Measurements from ENCODE around the gene TUBB8.
A peak's percentile ranks its signal among the peaks of the same experiment; 100 is the strongest.

The TUBB8 gene

DNA sequence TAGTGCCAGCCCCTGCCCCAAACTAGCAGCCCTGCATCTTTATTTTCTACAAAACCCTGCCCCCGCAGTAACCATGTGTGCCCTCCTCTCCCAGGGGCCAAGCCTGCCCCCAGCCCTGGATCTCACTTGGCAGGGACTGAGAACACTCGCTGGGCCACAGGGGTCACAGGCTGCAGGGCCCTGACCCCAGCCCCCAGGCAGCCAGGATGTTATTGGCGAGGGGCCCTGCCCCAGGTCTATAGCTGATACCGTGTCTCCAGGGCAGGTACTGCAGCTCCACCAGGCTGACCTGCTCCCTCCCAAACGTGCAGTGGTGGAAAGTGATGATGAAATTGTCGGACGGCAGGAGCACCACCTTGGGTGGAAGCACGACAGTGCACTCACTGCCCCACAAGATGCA, 35.9 kb upstream of the TUBB8 start:
- no peak overlapping the region for H2BK5ac ChIP-seq (ENCODE audit: low read length)
- H2BK120ac ChIP-seq (ENCODE audit: low read depth, low read length), result no peak overlapping the region
- no peak overlapping the region for H3K9ac ChIP-seq (ENCODE audit: low read depth, low read length, poor library complexity)
- H3K23ac ChIP-seq (ENCODE audit: low read depth, low read length, poor library complexity), result peak overlapping the region; percentile 17
- no peak overlapping the region for H2BK15ac ChIP-seq (ENCODE audit: low read length)
- H3K36me3 ChIP-seq (replicated peaks in 1 of 2; ENCODE audit: control insufficient read depth in 2 of 2, insufficient read depth in 2 of 2, low read length in 2 of 2), result no peaks in the 10 kb centered on the region
- no peak for DNase-seq (ENCODE audit: low spot score)
- no peak overlapping the region for H3K27ac ChIP-seq (replicated peaks; ENCODE audit: low read length)
- H3K4me1 ChIP-seq (ENCODE audit: control insufficient read depth in 2 of 2, insufficient read depth in 1 of 2, low read depth in 1 of 2, low read length in 2 of 2), result no peaks in the 10 kb centered on the region
- peaks cover 0 to 5% of the 10 kb centered on the region in 2 donors for H3K9me3 ChIP-seq (replicated peaks in 1 of 2; ENCODE audit: control insufficient read depth in 2 of 2, insufficient read depth in 1 of 2, low read depth in 1 of 2, low read length in 2 of 2)
- peak overlapping the region; percentile 30 for H2BK12ac ChIP-seq (ENCODE audit: low read length)
- H4K8ac ChIP-seq (ENCODE audit: low read depth, low read length), result no peak overlapping the region
- H3K18ac ChIP-seq (ENCODE audit: low read length), result peak overlapping the region; percentile 8
- peak overlapping the region; percentile 94 for H3K14ac ChIP-seq (ENCODE audit: low read length)
- no peak overlapping the region for H3K4me3 ChIP-seq (ENCODE audit: low read length in 2 of 2)
- no peak overlapping the region for H3K4ac ChIP-seq (ENCODE audit: low read length)
- no peak overlapping the region for H3K4me2 ChIP-seq (ENCODE audit: insufficient read depth, low read length, poor library complexity, severe bottlenecking)
- H3K79me1 ChIP-seq (ENCODE audit: low read depth, low read length), result no peaks in the 10 kb centered on the region
- no peak overlapping the region for H2AK5ac ChIP-seq (ENCODE audit: low read depth, low read length)
- no peak overlapping the region for H2AFZ ChIP-seq (ENCODE audit: low read length)
- H4K91ac ChIP-seq (ENCODE audit: low read depth, low read length, poor library complexity), result no peak overlapping the region
- no CpG with 5 or more reads among the region's 8 CpGs for WGBS, 2 donors (ENCODE audit: extremely low coverage in 2 of 2, insufficient read length in 2 of 2, insufficient replicate concordance in 1 of 2)
- peaks cover 0 to 49% (median 0%) of the 10 kb centered on the region in 3 experiments for H3K27me3 ChIP-seq (ENCODE audit: control insufficient read depth in 3 of 3, insufficient read depth in 3 of 3, low read depth in 1 of 3, low read length in 3 of 3)

DNA sequence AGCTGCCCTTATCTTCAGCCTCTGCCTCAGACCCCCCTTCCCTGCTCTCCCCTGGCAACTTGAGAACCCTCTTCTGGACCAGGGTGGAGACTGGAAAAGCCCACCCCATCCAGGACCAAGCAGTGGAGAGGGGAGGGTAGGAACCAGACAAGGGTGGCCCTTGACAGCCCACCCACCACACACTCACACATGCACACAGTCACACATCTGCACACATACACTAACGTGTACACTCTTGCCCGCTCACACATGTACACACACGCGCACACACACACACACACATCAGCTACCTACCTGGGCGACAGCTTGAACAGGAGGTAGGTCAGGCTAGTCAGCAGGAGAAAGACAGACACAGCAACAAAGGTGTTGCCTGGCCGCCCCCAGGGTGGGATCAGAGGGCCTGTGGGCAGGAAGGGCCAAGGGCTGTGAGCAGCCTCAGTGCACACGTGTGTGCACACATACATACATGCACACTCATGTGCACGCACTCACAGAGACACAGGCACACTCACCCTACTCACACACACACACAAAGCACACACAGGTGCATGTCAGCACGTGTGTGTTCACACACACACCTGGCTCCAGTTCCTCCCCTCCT, 34.9 kb upstream of the TUBB8 start:
- Histone ChIP-seq H3K4me2 (ENCODE audit: insufficient read depth, low read length, poor library complexity, severe bottlenecking) (no peak overlapping the region), H2BK12ac (ENCODE audit: low read length) (peak overlapping the region; percentile 58), H3K27ac (replicated peaks; ENCODE audit: low read length) (no peak overlapping the region), H3K14ac (ENCODE audit: low read length) (peak overlapping the region; percentile 82), H3K18ac (ENCODE audit: low read length) (peak overlapping the region; percentile 57), H3K9ac (ENCODE audit: low read depth, low read length, poor library complexity) (peak overlapping the region; percentile 60), H3K9me3 (replicated peaks in 1 of 2; ENCODE audit: control insufficient read depth in 2 of 2, insufficient read depth in 1 of 2, low read depth in 1 of 2, low read length in 2 of 2) (peaks cover 0 to 5% of the 10 kb centered on the region in 2 donors), H2AFZ (ENCODE audit: low read length) (no peak overlapping the region), H2BK120ac (ENCODE audit: low read depth, low read length) (no peak overlapping the region), H4K91ac (ENCODE audit: low read depth, low read length, poor library complexity) (no peak overlapping the region), H4K8ac (ENCODE audit: low read depth, low read length) (no peak overlapping the region), H3K36me3 (replicated peaks in 1 of 2; ENCODE audit: control insufficient read depth in 2 of 2, insufficient read depth in 2 of 2, low read length in 2 of 2) (no peaks in the 10 kb centered on the region), H3K79me1 (ENCODE audit: low read depth, low read length) (no peaks in the 10 kb centered on the region), H3K27me3 (ENCODE audit: control insufficient read depth in 3 of 3, insufficient read depth in 3 of 3, low read depth in 1 of 3, low read length in 3 of 3) (peaks cover 0 to 48% (median 0%) of the 10 kb centered on the region in 3 experiments), H2BK15ac (ENCODE audit: low read length) (no peak overlapping the region), H3K4me3 (ENCODE audit: low read length in 2 of 2) (no peak overlapping the region), H3K23ac (ENCODE audit: low read depth, low read length, poor library complexity) (peak overlapping the region; percentile 8), H3K4ac (ENCODE audit: low read length) (no peak overlapping the region), H2BK5ac (ENCODE audit: low read length) (no peak overlapping the region), H3K4me1 (ENCODE audit: control insufficient read depth in 2 of 2, insufficient read depth in 1 of 2, low read depth in 1 of 2, low read length in 2 of 2) (no peaks in the 10 kb centered on the region), H2AK5ac (ENCODE audit: low read depth, low read length) (no peak overlapping the region)
- no peak for DNase-seq (ENCODE audit: low spot score)
- no CpG with 5 or more reads among the region's 9 CpGs for WGBS, 2 donors (ENCODE audit: extremely low coverage in 2 of 2, insufficient read length in 2 of 2, insufficient replicate concordance in 1 of 2)

DNA sequence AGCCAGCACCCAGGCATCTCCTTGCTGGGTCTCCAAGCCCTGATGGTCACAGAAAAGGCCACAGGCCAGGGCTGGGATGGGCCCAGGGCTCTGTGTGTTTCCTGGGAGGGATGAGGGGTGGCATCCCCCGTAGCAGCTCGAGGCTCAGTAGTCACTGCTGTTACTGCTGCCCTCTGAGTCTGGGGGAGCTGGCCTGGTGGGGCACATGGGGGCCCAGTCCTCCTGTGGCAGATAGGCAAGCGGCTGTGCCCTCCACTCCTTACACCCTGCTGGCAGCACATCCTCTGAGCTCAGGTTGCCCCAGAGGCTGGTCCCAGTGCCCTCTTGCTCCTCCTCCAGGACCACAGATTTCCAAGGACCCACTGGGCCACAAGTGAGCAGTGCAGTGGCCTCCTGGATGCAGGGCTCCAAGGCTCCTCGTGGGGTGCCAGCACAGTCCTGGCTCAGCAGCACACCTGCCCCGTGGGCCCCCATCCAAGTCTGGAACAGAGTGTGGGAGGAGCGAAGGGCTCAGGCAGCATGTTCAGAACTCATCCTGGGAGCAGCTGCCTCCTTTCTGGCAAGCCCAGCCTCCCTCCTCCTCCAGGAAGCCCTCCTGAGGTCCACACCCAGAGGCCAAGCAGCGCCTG, 31.5 kb upstream of the TUBB8 start:
- no peak overlapping the region for H3K23ac ChIP-seq (ENCODE audit: low read depth, low read length, poor library complexity)
- peak overlapping the region; percentile 71 for H3K14ac ChIP-seq (ENCODE audit: low read length)
- H3K4me2 ChIP-seq (ENCODE audit: insufficient read depth, low read length, poor library complexity, severe bottlenecking), result no peak overlapping the region
- H3K4me3 ChIP-seq (ENCODE audit: low read length in 2 of 2), result peak overlapping the region in 1 of 2 donors; percentile 3
- H3K27me3 ChIP-seq (ENCODE audit: control insufficient read depth in 3 of 3, insufficient read depth in 3 of 3, low read depth in 1 of 3, low read length in 3 of 3), result peaks cover 0 to 28% (median 5%) of the 10 kb centered on the region in 3 experiments
- no peak overlapping the region for H2BK120ac ChIP-seq (ENCODE audit: low read depth, low read length)
- no peak overlapping the region for H2BK5ac ChIP-seq (ENCODE audit: low read length)
- no peaks in the 10 kb centered on the region for H3K79me1 ChIP-seq (ENCODE audit: low read depth, low read length)
- H3K4ac ChIP-seq (ENCODE audit: low read length), result no peak overlapping the region
- peak overlapping the region; percentile 19 for H3K18ac ChIP-seq (ENCODE audit: low read length)
- H2BK15ac ChIP-seq (ENCODE audit: low read length), result no peak overlapping the region
- no CpG with 5 or more reads among the region's 7 CpGs for WGBS, 2 donors (ENCODE audit: extremely low coverage in 2 of 2, insufficient read length in 2 of 2, insufficient replicate concordance in 1 of 2)
- H3K27ac ChIP-seq (replicated peaks; ENCODE audit: low read length), result no peak overlapping the region
- no peak overlapping the region for H3K9ac ChIP-seq (ENCODE audit: low read depth, low read length, poor library complexity)
- H2AFZ ChIP-seq (ENCODE audit: low read length), result no peak overlapping the region
- no peak overlapping the region for H2BK12ac ChIP-seq (ENCODE audit: low read length)
- no peaks in the 10 kb centered on the region for H3K36me3 ChIP-seq (replicated peaks in 1 of 2; ENCODE audit: control insufficient read depth in 2 of 2, insufficient read depth in 2 of 2, low read length in 2 of 2)
- H4K8ac ChIP-seq (ENCODE audit: low read depth, low read length), result no peak overlapping the region
- no peak for DNase-seq (ENCODE audit: low spot score)
- no peaks in the 10 kb centered on the region for H3K4me1 ChIP-seq (ENCODE audit: control insufficient read depth in 2 of 2, insufficient read depth in 1 of 2, low read depth in 1 of 2, low read length in 2 of 2)
- peaks cover 0 to 4% of the 10 kb centered on the region in 2 donors for H3K9me3 ChIP-seq (replicated peaks in 1 of 2; ENCODE audit: control insufficient read depth in 2 of 2, insufficient read depth in 1 of 2, low read depth in 1 of 2, low read length in 2 of 2)
- H4K91ac ChIP-seq (ENCODE audit: low read depth, low read length, poor library complexity), result no peak overlapping the region
- peak overlapping the region; percentile 70 for H2AK5ac ChIP-seq (ENCODE audit: low read depth, low read length)

DNA sequence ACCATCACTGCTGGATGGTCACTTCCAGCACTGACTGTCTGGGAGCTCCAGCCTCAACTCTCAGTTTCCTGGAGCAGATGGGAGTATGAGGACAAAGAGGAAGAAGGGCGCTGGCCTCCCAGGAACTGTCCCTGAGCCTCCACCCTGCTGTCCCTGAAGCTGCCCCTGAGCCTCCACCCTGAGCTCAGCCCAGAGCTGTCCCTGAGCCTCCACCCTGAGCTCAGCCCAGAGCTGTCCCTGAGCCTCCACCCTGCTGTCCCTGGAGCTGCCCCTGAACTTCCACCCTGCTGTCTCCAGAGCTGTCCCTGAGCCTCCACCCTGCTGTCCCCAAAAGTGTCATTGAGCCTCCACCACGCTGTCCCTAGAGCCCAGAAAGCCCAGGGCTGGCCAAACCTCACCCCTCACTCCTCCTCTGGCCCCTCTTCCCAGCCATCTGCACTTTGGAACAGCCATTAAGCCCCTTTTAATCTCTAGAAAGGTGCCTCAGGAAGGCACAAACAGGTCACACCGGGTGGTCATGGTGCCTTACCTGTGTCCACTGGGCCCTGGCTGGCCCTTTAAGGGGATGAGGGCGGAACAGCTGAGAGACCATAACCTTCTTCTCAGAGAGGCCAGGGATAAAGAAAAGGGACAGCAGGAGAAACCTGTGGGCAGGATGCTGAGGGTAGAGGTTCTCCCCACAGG, 30.6 kb upstream of the TUBB8 start:
- H3K4me2 ChIP-seq (ENCODE audit: insufficient read depth, low read length, poor library complexity, severe bottlenecking), result no peak overlapping the region
- H2BK5ac ChIP-seq (ENCODE audit: low read length), result no peak overlapping the region
- no peak for DNase-seq (ENCODE audit: low spot score)
- no peak overlapping the region for H2BK12ac ChIP-seq (ENCODE audit: low read length)
- no peak overlapping the region for H3K27ac ChIP-seq (replicated peaks; ENCODE audit: low read length)
- H3K14ac ChIP-seq (ENCODE audit: low read length), result no peak overlapping the region
- H3K9ac ChIP-seq (ENCODE audit: low read depth, low read length, poor library complexity), result no peak overlapping the region
- no peak overlapping the region for H3K4ac ChIP-seq (ENCODE audit: low read length)
- no peak overlapping the region for H2BK15ac ChIP-seq (ENCODE audit: low read length)
- no peak overlapping the region for H3K18ac ChIP-seq (ENCODE audit: low read length)
- H3K79me1 ChIP-seq (ENCODE audit: low read depth, low read length), result no peaks in the 10 kb centered on the region
- WGBS, 2 donors (ENCODE audit: extremely low coverage in 2 of 2, insufficient read length in 2 of 2, insufficient replicate concordance in 1 of 2), result no CpG with 5 or more reads among the region's 4 CpGs
- H3K23ac ChIP-seq (ENCODE audit: low read depth, low read length, poor library complexity), result no peak overlapping the region
- no peak overlapping the region for H4K91ac ChIP-seq (ENCODE audit: low read depth, low read length, poor library complexity)
- H3K36me3 ChIP-seq (replicated peaks in 1 of 2; ENCODE audit: control insufficient read depth in 2 of 2, insufficient read depth in 2 of 2, low read length in 2 of 2), result no peaks in the 10 kb centered on the region
- H4K8ac ChIP-seq (ENCODE audit: low read depth, low read length), result no peak overlapping the region
- peaks cover 0 to 4% of the 10 kb centered on the region in 2 donors for H3K9me3 ChIP-seq (replicated peaks in 1 of 2; ENCODE audit: control insufficient read depth in 2 of 2, insufficient read depth in 1 of 2, low read depth in 1 of 2, low read length in 2 of 2)
- no peak overlapping the region for H2AFZ ChIP-seq (ENCODE audit: low read length)
- H3K4me3 ChIP-seq (ENCODE audit: low read length in 2 of 2), result no peak overlapping the region
- H3K27me3 ChIP-seq (ENCODE audit: control insufficient read depth in 3 of 3, insufficient read depth in 3 of 3, low read depth in 1 of 3, low read length in 3 of 3), result peaks cover 0 to 26% (median 6%) of the 10 kb centered on the region in 3 experiments
- no peak overlapping the region for H2BK120ac ChIP-seq (ENCODE audit: low read depth, low read length)
- no peaks in the 10 kb centered on the region for H3K4me1 ChIP-seq (ENCODE audit: control insufficient read depth in 2 of 2, insufficient read depth in 1 of 2, low read depth in 1 of 2, low read length in 2 of 2)
- no peak overlapping the region for H2AK5ac ChIP-seq (ENCODE audit: low read depth, low read length)

All from neuronal stem cell (in vitro differentiated cells).